Uterus (tissue), 4 donors: ENCODE data around the gene COL1A1. TPM values are rescaled to one million over a fixed set of nuclear protein-coding genes. Genes with fewer than 3 reads are reported as not detected.

ENCODE experiments used
- DNase-seq, 2 donors: peaks; one replicate each; pipeline ENCODE4 v3.0.0-alpha.2; 2019 to 2020
- H3K27ac ChIP-seq, 2 donors: fragments of 200-600 bp; sonication (generic); 1 replicate in 1 of 2; 2 replicates in 1 of 2; pipeline ENCODE4 v1.5.1; 2016 to 2018
- H3K27me3 ChIP-seq, 2 donors: fragments of 200-600 bp; sonication (generic); one replicate each; pipeline ENCODE4 v1.5.1; 2018 to 2019; ENCODE audit warnings: control low read depth in 1 of 2
- H3K36me3 ChIP-seq, 2 donors: fragments of 200-600 bp; sonication (generic); one replicate each; pipeline ENCODE4 v1.5.1; 2019; ENCODE audit warnings: control low read depth in 1 of 2
- H3K4me1 ChIP-seq, 2 donors: fragments of 200-600 bp; sonication (generic); one replicate each; pipeline ENCODE4 v1.5.1; 2018 to 2019; ENCODE audit warnings: control low read depth in 1 of 2
- H3K4me3 ChIP-seq, 2 donors: fragments of 200-600 bp; sonication (generic); 1 replicate in 1 of 2; 2 replicates in 1 of 2; pipeline ENCODE4 v1.5.1; 2018 to 2019; ENCODE audit warnings: mild to moderate bottlenecking in 1 of 2
- H3K9me3 ChIP-seq, 2 donors: fragments of 200-600 bp; sonication (generic); one replicate each; pipeline ENCODE4 v1.5.1; 2019; ENCODE audit warnings: control low read depth in 1 of 2
- CTCF ChIP-seq, 4 experiments: fragments of 200-600 bp in 2 of 4; fragments of 450-650 bp in 2 of 4; sonication (generic) in 2 of 4; IDR thresholded peaks; one replicate each; pipeline ENCODE4 v1.5.1; 2016 to 2019; ENCODE audit warnings: antibody characterized with exemption in 4 of 4, mild to moderate bottlenecking in 2 of 4, moderate library complexity in 1 of 4
- POLR2A ChIP-seq, 2 donors: fragments of 450-650 bp; IDR thresholded peaks; one replicate each; pipeline ENCODE4 v1.6.1; 2016; ENCODE audit warnings: antibody characterized with exemption in 2 of 2, mild to moderate bottlenecking in 1 of 2, moderate library complexity in 1 of 2
- intact Hi-C: fragments of 100-400 bp; cut with DNase I; formaldehyde crosslinking; loops from one replicate; pipeline ENCODE4 v1.15.1; 2023; ENCODE audit warnings: low total_unique reads
- total RNA-seq, 4 donors: library from RNA; depleted of rRNA in 3 of 4; stranded (reverse); fragments of >200 nt in 3 of 4; gene quantifications; one replicate each; pipeline versions ENCODE4 v1.1.0 to v1.2.4, GENCODE V29; 2014 to 2023
- donor health status: DM: yes; HTN: yes; CAD: no.

COL1A1 gene
- total RNA-seq, 4 donors from 2014 or later, result 59.4 to 4,880 (median 491) TPM

- Histone ChIP-seq H3K36me3 (no peaks in the 10 kb centered on the region), H3K27me3 (no peaks in the 10 kb centered on the region), H3K4me1 (peaks cover 0 to 23% of the 10 kb centered on the region in 2 donors), H3K9me3 (no peaks in the 10 kb centered on the region), H3K27ac (peak overlapping the region; percentile 93 to 94), H3K4me3 (no peak overlapping the region)
- no peak for DNase-seq
- TF ChIP-seq POLR2A (IDR thresholded peaks at IDR 0.05) (no peak), CTCF (IDR thresholded peaks at IDR 0.05) (no peak)
- intact Hi-C loops, result no loop called here
Observed at GRCh38 chr17:50146230-50146926, 55.1 kb downstream of the COL1A1 start.

DNA sequence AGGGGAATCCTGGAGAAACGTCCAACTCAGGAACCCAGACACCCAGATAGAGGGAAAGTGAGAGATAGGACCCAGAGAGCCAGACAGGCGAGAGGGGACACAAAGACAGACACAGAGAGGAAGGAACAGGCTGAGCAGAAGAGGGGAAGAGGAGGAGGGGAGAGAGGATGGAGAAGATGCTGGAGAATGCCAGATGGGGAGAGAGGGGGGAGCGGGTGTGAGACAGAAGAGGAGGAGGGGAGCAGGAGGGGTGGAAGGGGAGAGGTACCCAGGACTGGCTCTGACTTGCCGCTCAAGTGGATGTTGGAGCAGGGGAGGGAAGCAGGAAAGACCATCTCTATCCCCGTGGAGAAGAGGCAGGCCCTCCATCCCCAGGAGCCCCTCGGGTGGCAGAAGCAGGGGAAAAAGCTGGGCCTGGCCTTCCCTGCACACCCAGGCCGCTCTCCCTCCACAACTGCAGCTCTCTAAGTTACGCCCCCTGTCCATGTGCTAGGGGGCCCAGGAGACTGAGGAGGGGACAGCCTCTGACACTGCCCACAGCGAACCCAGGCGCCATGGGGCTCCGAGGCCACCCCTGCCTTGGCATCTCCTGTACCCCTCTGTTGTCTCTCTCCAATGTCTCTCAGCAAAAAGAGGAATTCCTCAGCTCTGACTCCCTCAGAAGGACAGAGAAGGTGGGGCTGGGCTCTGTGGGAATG, 55.8 kb downstream of the COL1A1 start:
- peak overlapping the region; percentile 48 to 93 for H3K27ac ChIP-seq
- no peaks in the 10 kb centered on the region for H3K36me3 ChIP-seq
- no peaks in the 10 kb centered on the region for H3K9me3 ChIP-seq
- no peak for DNase-seq
- H3K27me3 ChIP-seq, result no peaks in the 10 kb centered on the region
- intact Hi-C loops, result no loop called here
- H3K4me1 ChIP-seq, result peaks cover 0 to 23% of the 10 kb centered on the region in 2 donors
- no peak overlapping the region for H3K4me3 ChIP-seq
- TF ChIP-seq CTCF (IDR thresholded peaks at IDR 0.05) (no peak), POLR2A (IDR thresholded peaks at IDR 0.05) (no peak)

- TF ChIP-seq CTCF (IDR thresholded peaks at IDR 0.05), result no peak
- TF ChIP-seq POLR2A (IDR thresholded peaks at IDR 0.05), result no peak
- DNase-seq, result no peak
- Histone ChIP-seq H3K4me1 (peaks cover 0 to 26% of the 10 kb centered on the region in 2 donors), H3K36me3 (no peaks in the 10 kb centered on the region), H3K9me3 (no peaks in the 10 kb centered on the region), H3K27ac (peak overlapping the region in 1 of 2 donors; percentile 48), H3K27me3 (no peaks in the 10 kb centered on the region), H3K4me3 (no peak overlapping the region)
- intact Hi-C loops, result no loop called here
Observed at GRCh38 chr17:50144845-50145531, 56.4 kb downstream of the COL1A1 start.

- no peak for DNase-seq
- no peak for TF ChIP-seq CTCF (IDR thresholded peaks at IDR 0.05)
- TF ChIP-seq POLR2A (IDR thresholded peaks at IDR 0.05), result no peak
- H3K36me3 ChIP-seq, result no peaks in the 10 kb centered on the region
- intact Hi-C loops, result no loop called here
- H3K27me3 ChIP-seq, result no peaks in the 10 kb centered on the region
- peaks cover 0 to 26% of the 10 kb centered on the region in 2 donors for H3K4me1 ChIP-seq
- H3K4me3 ChIP-seq, result no peak overlapping the region
- H3K27ac ChIP-seq, result no peak overlapping the region
- H3K9me3 ChIP-seq, result no peaks in the 10 kb centered on the region
Observed at GRCh38 chr17:50144355-50144754, 57.1 kb downstream of the COL1A1 start.
